A549 (cell line): ENCODE data around the gene VPS35L. TPM values are rescaled to one million over a fixed set of nuclear protein-coding genes. Genes with fewer than 3 reads are reported as not detected.

Experiments
- ATAC-seq, 2 experiments: fragments of 200-7000 bp in 1 of 2; fragments of >200 bp in 1 of 2; cut with Nextera tagmentation in 1 of 2; cut with Tn5 transposase in 1 of 2; 3 replicates each; pipeline versions ENCODE4 v1.8.0 to v1.9.1; 2018 to 2020; ENCODE audit warnings: mild to moderate bottlenecking in 1 of 2, moderate library complexity in 1 of 2
- CTCF ChIA-PET: fragments of 300-600 bp; sonication (Branson Sonifier 250); formaldehyde crosslinking; extraction: SDS; loops from one replicate; lab custom pipeline; 2021; ENCODE audit warnings: antibody characterized with exemption, inconsistent platforms; lab: Yijun Ruan, JAX
- POLR2A ChIA-PET: fragments of 350-600 bp; formaldehyde crosslinking; extraction: SDS; loops from one replicate; lab custom pipeline; 2021; ENCODE audit warnings: antibody characterized with exemption, inconsistent platforms; lab: Yijun Ruan, JAX
- DNase-seq, 2 experiments: peaks; one replicate each; pipeline versions ENCODE4 v3.0.0 to v3.0.0-alpha.2; 2011 to 2016; ENCODE audit warnings: low read depth in 1 of 2, low spot score in 1 of 2
- FAIRE-seq: peaks from 2 replicates; lab custom pipeline; 2011; peaks lifted over from hg19 to GRCh38; lab: Jason Lieb, UNC
- H3K27ac ChIP-seq, 2 experiments: fragments of >200 bp; sonication (Bioruptor Twin); formaldehyde crosslinking; 3 replicates each; pipeline ENCODE4 v1.5.1; 2016 to 2017
- H3K4me1 ChIP-seq: fragments of >200 bp; sonication (Bioruptor Twin); formaldehyde crosslinking; 3 replicates; pipeline ENCODE4 v1.6.1; 2016
- H3K4me2 ChIP-seq: fragments of >200 bp; sonication (Bioruptor Twin); formaldehyde crosslinking; 3 replicates; pipeline ENCODE4 v1.6.1; 2016
- H3K4me3 ChIP-seq: fragments of >200 bp; sonication (Bioruptor Twin); formaldehyde crosslinking; 3 replicates; pipeline ENCODE4 v1.5.1; 2016
- H3K9me3 ChIP-seq: fragments of >200 bp; sonication (Bioruptor Twin); formaldehyde crosslinking; 3 replicates; pipeline ENCODE4 v1.6.1; 2016
- BHLHE40 ChIP-seq: IDR thresholded peaks from 2 replicates; pipeline ENCODE4 v1.6.1; 2012; ENCODE audit warnings: low read depth, low read length, inconsistent platforms
- CTCF ChIP-seq: fragments of >200 bp; sonication (Bioruptor Twin); formaldehyde crosslinking; IDR thresholded peaks from 3 replicates; pipeline ENCODE4 v1.5.1; 2016
- EHF ChIP-seq: fragments of 250-450 bp; sonication (Bioruptor Pico); IDR thresholded peaks from 2 replicates; pipeline ENCODE4 v1.5.0; 2020; ENCODE audit warnings: mild to moderate bottlenecking
- EP300 ChIP-seq, 2 experiments: fragments of >200 bp; sonication (Bioruptor Twin); formaldehyde crosslinking; IDR thresholded peaks; 2 replicates in 1 of 2; 3 replicates in 1 of 2; pipeline ENCODE4 v1.6.1; 2016 to 2017
- FOSL2 ChIP-seq, 2 experiments: fragments of 450-650 bp in 1 of 2; fragments of >200 bp in 1 of 2; sonication (Bioruptor Twin) in 1 of 2; formaldehyde crosslinking; IDR thresholded peaks; 2 replicates each; pipeline versions ENCODE4 v1.5.0 to v1.6.1; 2016 to 2020; ENCODE audit warnings: mild to moderate bottlenecking in 1 of 2, moderate library complexity in 1 of 2
- FOXS1 ChIP-seq: fragments of 250-450 bp; sonication (Bioruptor Pico); IDR thresholded peaks from 2 replicates; pipeline ENCODE4 v1.5.0; 2020; ENCODE audit warnings: mild to moderate bottlenecking, moderate library complexity
- GATA3 ChIP-seq: IDR thresholded peaks from 2 replicates; pipeline ENCODE4 v1.6.1; 2012; ENCODE audit warnings: borderline replicate concordance
- HDAC2 ChIP-seq: fragments of 200-600 bp; sonication (generic); IDR thresholded peaks from 2 replicates; pipeline ENCODE4 v1.6.1; 2016
- KDM1A ChIP-seq: fragments of 200-600 bp; sonication (generic); IDR thresholded peaks from 2 replicates; pipeline ENCODE4 v1.6.1; 2016; ENCODE audit warnings: low read depth, mild to moderate bottlenecking
- PHF8 ChIP-seq: fragments of 200-600 bp; sonication (generic); IDR thresholded peaks from 2 replicates; pipeline ENCODE4 v1.6.1; 2016; ENCODE audit warnings: low read depth, mild to moderate bottlenecking, antibody characterized with exemption, moderate library complexity, borderline replicate concordance
- POLR2A ChIP-seq: IDR thresholded peaks from 2 replicates; pipeline ENCODE4 v1.6.1; 2012; ENCODE audit warnings: mild to moderate bottlenecking, low read length
- RARB ChIP-seq: fragments of 250-450 bp; sonication (Bioruptor Pico); IDR thresholded peaks from 2 replicates; pipeline ENCODE4 v1.8.0; 2021; ENCODE audit warnings: mild to moderate bottlenecking, moderate library complexity
- REST ChIP-seq: fragments of 200-600 bp; sonication (generic); IDR thresholded peaks from 2 replicates; pipeline ENCODE4 v1.6.1; 2016; ENCODE audit warnings: antibody characterized with exemption, mild to moderate bottlenecking, moderate library complexity
- ZNF302 ChIP-seq: fragments of 250-450 bp; sonication (Bioruptor Pico); IDR thresholded peaks from 2 replicates; pipeline ENCODE4 v1.9.0; 2021; ENCODE audit warnings: inconsistent platforms, mild to moderate bottlenecking, moderate library complexity
- WGBS: methylation state at CpG from one replicate; pipeline ENCODE4 v1.1.6; 2017; ENCODE audit errors: missing lambda C conversion rate; 5-methylcytosine and 5-hydroxymethylcytosine counted together
- polyA plus RNA-seq, 4 experiments: library from polyadenylated mRNA; depleted of rRNA in 3 of 4; stranded (reverse); fragments of >200 nt; fragmentation: RNase III in 1 of 4; extraction: RNeasy Plus Mini Kit Qiagen cat#74134 plus additional on column Dnase treatment in 1 of 4; gene quantifications; 2 replicates in 3 of 4; 3 replicates in 1 of 4; pipeline ENCODE4 v1.2.3, GENCODE V29; 2011 to 2017
- TF ChIP-seq, protein P1 (sequence below): fragments of >200 bp; sonication (Bioruptor Twin); formaldehyde crosslinking; IDR thresholded peaks from 3 replicates; pipeline ENCODE4 v1.6.1; 2016
- TF ChIP-seq, protein P2 (sequence below): IDR thresholded peaks from 2 replicates; pipeline ENCODE4 v1.6.1; 2012
- TF ChIP-seq, protein P3 (sequence below): fragments of 250-450 bp; sonication (Bioruptor Pico); IDR thresholded peaks from 2 replicates; pipeline ENCODE4 v1.5.0; 2021; ENCODE audit warnings: mild to moderate bottlenecking, moderate library complexity, borderline replicate concordance

VPS35L gene
- polyA plus RNA-seq, 2 of the 4 experiments (the other 2 are of a cell fraction): 38.4 to 47.7 TPM

DNA sequence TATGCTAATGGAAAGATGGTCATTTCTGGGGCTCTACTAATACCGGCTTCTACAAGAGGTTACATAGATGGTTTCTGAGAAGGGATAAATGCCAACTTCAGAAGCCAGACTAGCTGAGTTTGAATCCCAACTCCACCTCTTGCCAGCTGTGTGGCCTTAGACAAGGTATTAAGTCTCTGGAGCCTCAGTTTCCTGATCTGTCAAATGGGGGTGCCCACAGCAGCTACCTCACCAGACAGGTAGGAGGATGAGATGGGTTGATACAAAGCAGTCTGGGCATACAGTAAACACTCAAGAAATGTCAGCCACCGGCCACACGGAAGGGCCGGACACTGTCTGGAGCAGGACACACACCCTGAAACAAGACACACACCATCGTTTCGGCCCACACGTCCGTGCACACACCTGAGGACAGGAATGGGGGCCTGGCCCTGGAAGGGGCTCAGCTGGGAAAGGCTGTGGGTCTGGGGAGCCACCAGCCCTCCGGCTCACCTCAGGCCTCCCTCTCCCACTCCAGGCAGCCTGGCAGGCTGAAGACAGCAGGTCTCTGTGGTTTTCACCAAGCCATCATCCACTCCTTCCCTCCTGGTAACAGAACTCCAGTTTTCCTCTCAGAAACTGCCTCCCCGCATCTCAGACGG, 157.0 kb downstream of the VPS35L start:
- 91% methylated on average over 8 of the region's 11 CpGs for WGBS
- no peaks in the 10 kb centered on the region for H3K9me3 ChIP-seq
- no peak overlapping the region for H3K4me3 ChIP-seq
- H3K4me2 ChIP-seq: no peak overlapping the region
- FAIRE-seq (no peak), ATAC-seq (no peak), DNase-seq (no peak)
- TF ChIP-seq REST (no peak), BHLHE40 (no peak), EHF (CRISPR knock-in tag) (no peak), ZNF302 (CRISPR knock-in tag) (no peak), RARB (CRISPR knock-in tag) (no peak), CTCF (no peak)
- TF ChIP-seq, protein P1, sequence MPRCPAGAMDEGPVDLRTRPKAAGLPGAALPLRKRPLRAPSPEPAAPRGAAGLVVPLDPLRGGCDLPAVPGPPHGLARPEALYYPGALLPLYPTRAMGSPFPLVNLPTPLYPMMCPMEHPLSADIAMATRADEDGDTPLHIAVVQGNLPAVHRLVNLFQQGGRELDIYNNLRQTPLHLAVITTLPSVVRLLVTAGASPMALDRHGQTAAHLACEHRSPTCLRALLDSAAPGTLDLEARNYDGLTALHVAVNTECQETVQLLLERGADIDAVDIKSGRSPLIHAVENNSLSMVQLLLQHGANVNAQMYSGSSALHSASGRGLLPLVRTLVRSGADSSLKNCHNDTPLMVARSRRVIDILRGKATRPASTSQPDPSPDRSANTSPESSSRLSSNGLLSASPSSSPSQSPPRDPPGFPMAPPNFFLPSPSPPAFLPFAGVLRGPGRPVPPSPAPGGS: no peak
- ChIA-PET POLR2A (interaction anchor here (0.8 kb wide), 1 partner anchor 14 kb away, joined by 3 read pairs; no protein-coding TSS in a partner anchor), CTCF (interaction anchor here (0.8 to 1.6 kb wide), 4 partner anchors 15 to 172 kb away, joined by 3 to 5 read pairs (median 4); partner anchors contain the start of gene GPRC5B)
- H3K4me1 ChIP-seq: peaks cover 21% of the 10 kb centered on the region; the same call in 2 of the 3 replicates
- no peak overlapping the region for H3K27ac ChIP-seq

- CTCF ChIA-PET: interaction anchor here (0.5 to 1.6 kb wide), 6 partner anchors 8 to 673 kb away, joined by 3 to 5 read pairs (median 3); no protein-coding TSS in a partner anchor
- no peak for TF ChIP-seq EP300 (IDR thresholded peaks at IDR 0.05)
- TF ChIP-seq POLR2A: no peak
- no peak for TF ChIP-seq GATA3
- TF ChIP-seq EHF (CRISPR knock-in tag): no peak
- no peak for TF ChIP-seq HDAC2
- no peak for TF ChIP-seq RARB (CRISPR knock-in tag)
- no peak for TF ChIP-seq KDM1A
- TF ChIP-seq, all 56 proteins: peak for 0
- ATAC-seq (no peak), FAIRE-seq (no peak), DNase-seq (no peak)
- no peaks in the 10 kb centered on the region for H3K9me3 ChIP-seq
- 90% methylated on average over 6 of the region's 6 CpGs for WGBS
- POLR2A ChIA-PET: no interaction called here
- H3K4me2 ChIP-seq: no peak overlapping the region
- no peak overlapping the region for H3K4me3 ChIP-seq
- no peak overlapping the region for H3K27ac ChIP-seq
- H3K4me1 ChIP-seq: peaks cover 15% of the 10 kb centered on the region; the same call in 2 of the 3 replicates
These were observed 158.2 kb downstream of the VPS35L start for GRCh38 chr16:19713697-19714096.

- FAIRE-seq (no peak), ATAC-seq (no peak), DNase-seq (no peak)
- Histone ChIP-seq H3K9me3 (no peaks in the 10 kb centered on the region), H3K4me1 (peaks cover 26% of the 10 kb centered on the region; the same call in 2 of the 3 replicates), H3K4me3 (no peak overlapping the region), H3K4me2 (peak overlapping the region; percentile 85), H3K27ac (no peak overlapping the region)
- CTCF ChIA-PET: no interaction called here
- WGBS: 88% methylated on average over 5 of the region's 5 CpGs
- POLR2A ChIA-PET: no interaction called here
- TF ChIP-seq, protein P2, sequence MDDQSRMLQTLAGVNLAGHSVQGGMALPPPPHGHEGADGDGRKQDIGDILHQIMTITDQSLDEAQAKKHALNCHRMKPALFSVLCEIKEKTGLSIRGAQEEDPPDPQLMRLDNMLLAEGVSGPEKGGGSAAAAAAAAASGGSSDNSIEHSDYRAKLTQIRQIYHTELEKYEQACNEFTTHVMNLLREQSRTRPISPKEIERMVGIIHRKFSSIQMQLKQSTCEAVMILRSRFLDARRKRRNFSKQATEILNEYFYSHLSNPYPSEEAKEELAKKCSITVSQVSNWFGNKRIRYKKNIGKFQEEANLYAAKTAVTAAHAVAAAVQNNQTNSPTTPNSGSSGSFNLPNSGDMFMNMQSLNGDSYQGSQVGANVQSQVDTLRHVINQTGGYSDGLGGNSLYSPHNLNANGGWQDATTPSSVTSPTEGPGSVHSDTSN: no peak
- TF ChIP-seq FOXS1 (CRISPR knock-in tag): no peak
- no peak for TF ChIP-seq ZNF302 (CRISPR knock-in tag)
- no peak for TF ChIP-seq FOSL2 (IDR thresholded peaks at IDR 0.05)
- TF ChIP-seq FOSL2 (CRISPR knock-in tag; IDR thresholded peaks at IDR 0.05): no peak
- TF ChIP-seq PHF8: no peak
- TF ChIP-seq, protein P3, sequence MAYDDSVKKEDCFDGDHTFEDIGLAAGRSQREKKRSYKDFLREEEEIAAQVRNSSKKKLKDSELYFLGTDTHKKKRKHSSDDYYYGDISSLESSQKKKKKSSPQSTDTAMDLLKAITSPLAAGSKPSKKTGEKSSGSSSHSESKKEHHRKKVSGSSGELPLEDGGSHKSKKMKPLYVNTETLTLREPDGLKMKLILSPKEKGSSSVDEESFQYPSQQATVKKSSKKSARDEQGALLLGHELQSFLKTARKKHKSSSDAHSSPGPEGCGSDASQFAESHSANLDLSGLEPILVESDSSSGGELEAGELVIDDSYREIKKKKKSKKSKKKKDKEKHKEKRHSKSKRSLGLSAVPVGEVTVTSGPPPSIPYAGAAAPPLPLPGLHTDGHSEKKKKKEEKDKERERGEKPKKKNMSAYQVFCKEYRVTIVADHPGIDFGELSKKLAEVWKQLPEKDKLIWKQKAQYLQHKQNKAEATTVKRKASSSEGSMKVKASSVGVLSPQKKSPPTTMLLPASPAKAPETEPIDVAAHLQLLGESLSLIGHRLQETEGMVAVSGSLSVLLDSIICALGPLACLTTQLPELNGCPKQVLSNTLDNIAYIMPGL (CRISPR knock-in tag): no peak
These were observed 160.1 kb downstream of the VPS35L start for GRCh38 chr16:19715566-19715965.
